Gastrocnemius medialis (tissue), 4 donors: Measurements from ENCODE around the gene IMMT. TPM values are rescaled to one million over a fixed set of nuclear protein-coding genes. Genes with fewer than 3 reads are reported as not detected.

ENCODE experiments used
- ATAC-seq, 2 donors: fragments of 150-250 bp; one replicate each; pipeline ENCODE4 v1.9.1; 2016
- DNase-seq, 2 donors: peaks; one replicate each; pipeline ENCODE4 v3.0.0-alpha.2; 2019
- H3K27ac ChIP-seq, 4 donors: fragments of 200-600 bp; sonication (generic); 1 replicate in 1 of 4; 2 replicates in 3 of 4; pipeline ENCODE4 v1.5.1; 2016 to 2018; ENCODE audit warnings: mild to moderate bottlenecking in 2 of 4, moderate library complexity in 1 of 4
- H3K27me3 ChIP-seq, 3 donors: fragments of 200-600 bp; sonication (generic) in 2 of 3; 1 replicate in 1 of 3; 2 replicates in 2 of 3; pipeline versions ENCODE4 v1.5.1 to v1.6.0; 2016 to 2019; ENCODE audit warnings: mild to moderate bottlenecking in 1 of 3, moderate library complexity in 1 of 3
- H3K36me3 ChIP-seq, 2 donors: fragments of 200-600 bp; sonication (generic) in 1 of 2; one replicate each; pipeline ENCODE4 v1.5.1; 2017 to 2018
- H3K4me1 ChIP-seq, 2 donors: fragments of 200-600 bp; sonication (generic) in 1 of 2; one replicate each; pipeline ENCODE4 v1.5.1; 2016 to 2017; ENCODE audit warnings: mild to moderate bottlenecking in 2 of 2
- H3K4me3 ChIP-seq, 4 donors: fragments of 200-600 bp; sonication (generic) in 3 of 4; 1 replicate in 1 of 4; 2 replicates in 3 of 4; pipeline ENCODE4 v1.5.1; 2016 to 2019; ENCODE audit warnings: mild to moderate bottlenecking in 2 of 4
- H3K9me3 ChIP-seq, 3 donors: fragments of 200-600 bp; sonication (generic) in 2 of 3; 1 replicate in 1 of 3; 2 replicates in 2 of 3; pipeline ENCODE4 v1.5.1; 2016 to 2019
- CTCF ChIP-seq, 5 experiments: fragments of 450-650 bp in 3 of 5; fragments of 200-600 bp in 2 of 5; sonication (generic) in 2 of 5; IDR thresholded peaks in 4 of 5; conservative IDR thresholded peaks in 1 of 5; 1 replicate in 4 of 5; 2 replicates in 1 of 5; pipeline ENCODE4 v1.5.1; 2016 to 2019; ENCODE audit warnings: antibody characterized with exemption in 5 of 5, mild to moderate bottlenecking in 3 of 5, moderate library complexity in 3 of 5
- POLR2A ChIP-seq, 2 donors: fragments of 450-650 bp; IDR thresholded peaks; one replicate each; pipeline ENCODE4 v1.6.1; 2017; ENCODE audit warnings: antibody characterized with exemption in 2 of 2, mild to moderate bottlenecking in 2 of 2, moderate library complexity in 2 of 2
- in situ Hi-C, 4 donors: fragments of 200-750 bp; cut with MboI; loops; one replicate each; pipeline versions ENCODE4 v1.15.0 to v1.8.0; 2017; ENCODE audit warnings: low sequenced_read_pairs in 4 of 4
- intact Hi-C: fragments of 100-400 bp; cut with DNase I; formaldehyde crosslinking; loops from one replicate; pipeline ENCODE4 v1.15.1; 2023; ENCODE audit warnings: low total_unique reads
- total RNA-seq, 4 donors: library from RNA; depleted of rRNA; stranded (reverse); fragments of >200 nt; gene quantifications; one replicate each; pipeline versions ENCODE4 v1.1.0 to v1.2.3, GENCODE V29; 2016

The IMMT gene
- total RNA-seq, 4 donors from 2014 or later, result 83.5 to 153 (median 127) TPM

- peak overlapping the region in 1 of 4 donors; percentile 86 for H3K27ac ChIP-seq
- DNase-seq (no peak), ATAC-seq (no peak)
- intact Hi-C loops (no loop called here), in situ Hi-C loops (no loop called here)
- H3K4me3 ChIP-seq, result no peak overlapping the region
- no peaks in the 10 kb centered on the region for H3K27me3 ChIP-seq
- H3K9me3 ChIP-seq, result no peaks in the 10 kb centered on the region
- H3K4me1 ChIP-seq, result peaks cover 6 to 10% of the 10 kb centered on the region in 2 donors
- peaks cover 0 to 85% of the 10 kb centered on the region in 2 donors for H3K36me3 ChIP-seq
- TF ChIP-seq CTCF (IDR thresholded peaks at IDR 0.05 in 4 of 5, conservative IDR thresholded peaks at IDR 0.05 in 1 of 5) (no peak), POLR2A (IDR thresholded peaks at IDR 0.05) (no peak)
Observed at GRCh38 chr2:86143926-86144685, 51.2 kb downstream of the IMMT start.

GRCh38 chr2:86143307-86143706, 52.0 kb downstream of the IMMT start:
- in situ Hi-C loops, result no loop called here
- H3K4me3 ChIP-seq, result no peak overlapping the region
- intact Hi-C loops, result no loop called here
- H3K27ac ChIP-seq, result peak overlapping the region in 3 of 4 donors; percentile 81 to 87 (median 86)
- no peak for ATAC-seq
- H3K9me3 ChIP-seq, result no peaks in the 10 kb centered on the region
- no peak for DNase-seq
- peaks cover 6 to 10% of the 10 kb centered on the region in 2 donors for H3K4me1 ChIP-seq
- H3K36me3 ChIP-seq, result peaks cover 0 to 84% of the 10 kb centered on the region in 2 donors
- TF ChIP-seq POLR2A (IDR thresholded peaks at IDR 0.05) (no peak), CTCF (IDR thresholded peaks at IDR 0.05 in 4 of 5, conservative IDR thresholded peaks at IDR 0.05 in 1 of 5) (no peak)
- no peaks in the 10 kb centered on the region for H3K27me3 ChIP-seq

GRCh38 chr2:86142436-86143257, 52.6 kb downstream of the IMMT start:
- Histone ChIP-seq H3K9me3 (no peaks in the 10 kb centered on the region), H3K27ac (peak overlapping the region; percentile 79 to 87 (median 84)), H3K36me3 (peaks cover 0 to 84% of the 10 kb centered on the region in 2 donors), H3K27me3 (no peaks in the 10 kb centered on the region), H3K4me3 (no peak overlapping the region), H3K4me1 (peaks cover 6 to 10% of the 10 kb centered on the region in 2 donors)
- TF ChIP-seq CTCF (IDR thresholded peaks at IDR 0.05 in 4 of 5, conservative IDR thresholded peaks at IDR 0.05 in 1 of 5), result no peak
- no peak for TF ChIP-seq POLR2A (IDR thresholded peaks at IDR 0.05)
- intact Hi-C loops (no loop called here), in situ Hi-C loops (no loop called here)
- no peak for ATAC-seq
- no peak for DNase-seq

- ATAC-seq, result peak; percentile 97 to 98
- peaks cover 0 to 84% of the 10 kb centered on the region in 2 donors for H3K36me3 ChIP-seq
- TF ChIP-seq POLR2A (IDR thresholded peaks at IDR 0.05) (no peak), CTCF (IDR thresholded peaks at IDR 0.05 in 4 of 5, conservative IDR thresholded peaks at IDR 0.05 in 1 of 5) (no peak)
- in situ Hi-C loops (no loop called here), intact Hi-C loops (loop anchor here (1.0 kb wide), 2 partner anchors 34 to 45 kb away; no protein-coding TSS in a partner anchor)
- peak overlapping the region; percentile 79 to 87 (median 84) for H3K27ac ChIP-seq
- no peaks in the 10 kb centered on the region for H3K9me3 ChIP-seq
- no peaks in the 10 kb centered on the region for H3K27me3 ChIP-seq
- H3K4me3 ChIP-seq, result no peak overlapping the region
- peak; percentile 69 to 85 for DNase-seq
- peaks cover 6 to 10% of the 10 kb centered on the region in 2 donors for H3K4me1 ChIP-seq
Observed at GRCh38 chr2:86140969-86141392, 54.3 kb downstream of the IMMT start.
